ENCODE results near the gene DNAH14. TPM values are rescaled to one million over a fixed set of nuclear protein-coding genes. Genes with fewer than 3 reads are reported as not detected.

The DNAH14 gene
- total and polyA plus RNA-seq, 2 of the 8 experiments (the other 6 are each of a cell fraction or from before 2014, with no cell fraction given), result 8.4 to 40.7 TPM

GRCh38 chr1:225319871-225320270, 390.4 kb downstream of the DNAH14 start:
- ChIA-PET CTCF (ENCODE audit: partially characterized antibody) (interaction anchor here (0.8 to 3.6 kb wide), 20 partner anchors 10 to 397 kb away, joined by 3 to 36 read pairs (median 4); no protein-coding TSS in a partner anchor), POLR2A (ENCODE audit: partially characterized antibody) (no interaction called here)
- Histone ChIP-seq H3K9ac (replicated peaks in 1 of 4; ENCODE audit: extremely low read depth in 1 of 4, low read depth in 3 of 4, low read length in 3 of 4) (no peak overlapping the region), H3K18ac (ENCODE audit: extremely low read depth, low read length) (no peak overlapping the region), H3K4ac (replicated peaks; ENCODE audit: insufficient read length, low read depth, low read length) (no peak overlapping the region), H4K5ac (ENCODE audit: insufficient read length, low read depth, low read length) (no peak overlapping the region), H3K56ac (replicated peaks; ENCODE audit: insufficient read length, low read depth, low read length) (no peak overlapping the region), H2AFZ (ENCODE audit: low read length) (0 out of 2 replicates have a peak overlapping the region, but pooled peaks have one; percentile 4), H4K91ac (replicated peaks; ENCODE audit: insufficient read length, low read length) (no peak overlapping the region), H3K23ac (ENCODE audit: insufficient read length) (no peak overlapping the region), H3K9me3 (ENCODE audit: insufficient read depth in 2 of 2, low read depth in 1 of 2, low read length in 1 of 2) (no peaks in the 10 kb centered on the region), H3K4me2 (ENCODE audit: insufficient read depth in 1 of 2, low read depth in 2 of 2, low read length in 2 of 2) (no peak overlapping the region), H3K27ac (ENCODE audit: low read depth, low read length) (no peak overlapping the region), H4K8ac (ENCODE audit: extremely low read depth, insufficient read depth, low read length) (no peak overlapping the region), H2BK20ac (ENCODE audit: low read length) (no peak overlapping the region), H2BK15ac (ENCODE audit: low read length) (no peak overlapping the region), H2AK5ac (ENCODE audit: low read depth, low read length) (no peak overlapping the region), H3K4me1 (replicated peaks in 1 of 4; ENCODE audit: control insufficient read depth in 3 of 4, insufficient read depth in 4 of 4, low read length in 3 of 4) (no peaks in the 10 kb centered on the region; a peak in 2 of 7 replicates), H2BK12ac (ENCODE audit: low read depth, low read length) (no peak overlapping the region), H3K14ac (ENCODE audit: insufficient read length) (no peak overlapping the region), H3K27me3 (replicated peaks in 1 of 4; ENCODE audit: control insufficient read depth in 3 of 4, extremely low read depth in 1 of 4, insufficient read depth in 3 of 4, low read length in 3 of 4) (no peaks in the 10 kb centered on the region), H3K23me2 (ENCODE audit: low read depth, low read length) (no peaks in the 10 kb centered on the region), H3K36me3 (ENCODE audit: control insufficient read depth in 2 of 4, insufficient read depth in 4 of 4, low read length in 3 of 4) (no peaks in the 10 kb centered on the region; a peak in 1 of 8 replicates), H4K20me1 (replicated peaks in 1 of 2; ENCODE audit: control insufficient read depth in 1 of 2, insufficient read depth in 2 of 2, low read length in 2 of 2) (no peaks in the 10 kb centered on the region), H2BK120ac (replicated peaks; ENCODE audit: low read depth, low read length) (no peak overlapping the region), H3K4me3 (ENCODE audit: extremely low read depth in 1 of 4, insufficient read depth in 2 of 4, low read depth in 3 of 4, low read length in 4 of 4) (no peak overlapping the region), H3K79me1 (ENCODE audit: low read depth, low read length) (no peaks in the 10 kb centered on the region), H3K79me2 (ENCODE audit: control insufficient read depth in 1 of 2, insufficient read depth in 2 of 2, low read length in 2 of 2) (no peaks in the 10 kb centered on the region), H2BK5ac (ENCODE audit: low read depth, low read length) (no peak overlapping the region)
- no peak for DNase-seq (ENCODE audit: low read depth in 1 of 2, low spot score in 2 of 2)
- TF ChIP-seq EP300 (IDR thresholded peaks at IDR 0.05; ENCODE audit: borderline replicate concordance in 1 of 2, low read depth in 2 of 2, low read length in 2 of 2), result no peak
- no peak for TF ChIP-seq JUND (IDR thresholded peaks at IDR 0.05; ENCODE audit: low read length)
- TF ChIP-seq JUN (IDR thresholded peaks at IDR 0.05; ENCODE audit: low read depth, low read length), result no peak
- no peak for TF ChIP-seq SUZ12 (IDR thresholded peaks at IDR 0.05; ENCODE audit: low read length)
- TF ChIP-seq, protein P1, sequence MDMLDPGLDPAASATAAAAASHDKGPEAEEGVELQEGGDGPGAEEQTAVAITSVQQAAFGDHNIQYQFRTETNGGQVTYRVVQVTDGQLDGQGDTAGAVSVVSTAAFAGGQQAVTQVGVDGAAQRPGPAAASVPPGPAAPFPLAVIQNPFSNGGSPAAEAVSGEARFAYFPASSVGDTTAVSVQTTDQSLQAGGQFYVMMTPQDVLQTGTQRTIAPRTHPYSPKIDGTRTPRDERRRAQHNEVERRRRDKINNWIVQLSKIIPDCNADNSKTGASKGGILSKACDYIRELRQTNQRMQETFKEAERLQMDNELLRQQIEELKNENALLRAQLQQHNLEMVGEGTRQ (IDR thresholded peaks at IDR 0.05; ENCODE audit: low read length), result no peak
- FAIRE-seq, result peak; percentile 7

Data from H1 (cell line).